Muscle layer of duodenum (tissue), 2 donors: ENCODE results near the gene REEP1.

ENCODE experiments used
- H3K27ac ChIP-seq: one replicate; pipeline ENCODE4 v1.7.0; 2013; ENCODE audit warnings: mild to moderate bottlenecking, low read length
- H3K27me3 ChIP-seq: one replicate; pipeline ENCODE4 v1.7.0; 2013; ENCODE audit warnings: low read depth, mild to moderate bottlenecking, control low read depth, low read length
- H3K36me3 ChIP-seq, 2 donors: one replicate each; pipeline ENCODE4 v1.7.0; 2013; ENCODE audit warnings: low read length in 2 of 2, control low read depth in 1 of 2, mild to moderate bottlenecking in 1 of 2; ENCODE audit not compliant: insufficient read depth in 2 of 2, control insufficient read depth in 1 of 2
- H3K4me1 ChIP-seq, 2 donors: one replicate each; pipeline ENCODE4 v1.7.0; 2013; ENCODE audit warnings: low read length in 2 of 2, mild to moderate bottlenecking in 2 of 2, control low read depth in 1 of 2, moderate library complexity in 1 of 2; ENCODE audit not compliant: insufficient read depth in 2 of 2, control insufficient read depth in 1 of 2
- H3K4me3 ChIP-seq, 2 donors: one replicate each; pipeline ENCODE4 v1.7.0; 2013; ENCODE audit warnings: low read length in 2 of 2, low read depth in 1 of 2, mild to moderate bottlenecking in 1 of 2
- H3K9me3 ChIP-seq, 2 donors: one replicate each; pipeline ENCODE4 v1.7.0; 2013; ENCODE audit warnings: low read length in 2 of 2, control low read depth in 1 of 2, mild to moderate bottlenecking in 1 of 2; ENCODE audit not compliant: control insufficient read depth in 1 of 2
- donor health status: healthy.

Gene REEP1

GRCh38 chr2:86337244-86337835 lies at the start of gene REEP1:
Gene REEP1, minus strand, starts transcription at chr2:86337626. Its CDS starts 116 bp downstream, at chr2:86337510.
- Histone ChIP-seq H3K4me1 (peaks cover 8% of the 10 kb centered on the region in 2 donors), H3K27ac (no peak within 1 kb of the TSS), H3K27me3 (peaks cover 17% of the 10 kb centered on the region), H3K9me3 (no peaks in the 10 kb centered on the region), H3K36me3 (no peaks in the 10 kb centered on the region), H3K4me3 (peak within 1 kb of the TSS; percentile 56 to 74)

- Histone ChIP-seq H3K9me3 (no peaks in the 10 kb centered on the region), H3K27ac (no peak overlapping the region), H3K4me3 (no peak overlapping the region)
Measured at GRCh38 chr2:86383844-86384243, 46.4 kb upstream of the REEP1 start.

GRCh38 chr2:86382698-86383097 lies 45.3 kb upstream of the REEP1 start:
- Histone ChIP-seq H3K27ac (no peak overlapping the region), H3K9me3 (no peaks in the 10 kb centered on the region), H3K36me3 (no peaks in the 10 kb centered on the region), H3K4me3 (no peak overlapping the region), H3K27me3 (no peaks in the 10 kb centered on the region), H3K4me1 (no peaks in the 10 kb centered on the region)

More at GRCh38 chr2:86383844-86384243, 46.4 kb upstream of the REEP1 start:
- Histone ChIP-seq H3K27me3 (no peaks in the 10 kb centered on the region), H3K4me1 (no peaks in the 10 kb centered on the region), H3K36me3 (no peaks in the 10 kb centered on the region)

GRCh38 chr2:86382108-86382507 lies 44.7 kb upstream of the REEP1 start:
- H3K27ac ChIP-seq, result no peak overlapping the region
- no peak overlapping the region for H3K4me3 ChIP-seq
- H3K36me3 ChIP-seq, result no peaks in the 10 kb centered on the region
- no peaks in the 10 kb centered on the region for H3K4me1 ChIP-seq
- no peaks in the 10 kb centered on the region for H3K9me3 ChIP-seq
- no peaks in the 10 kb centered on the region for H3K27me3 ChIP-seq

GRCh38 chr2:86378469-86378868 lies 41.0 kb upstream of the REEP1 start:
- H3K36me3 ChIP-seq, result no peaks in the 10 kb centered on the region
- H3K4me1 ChIP-seq, result no peaks in the 10 kb centered on the region
- no peak overlapping the region for H3K27ac ChIP-seq
- no peaks in the 10 kb centered on the region for H3K27me3 ChIP-seq
- H3K9me3 ChIP-seq, result no peaks in the 10 kb centered on the region
- no peak overlapping the region for H3K4me3 ChIP-seq

- Histone ChIP-seq H3K27ac (no peak overlapping the region), H3K27me3 (no peaks in the 10 kb centered on the region), H3K4me3 (no peak overlapping the region), H3K4me1 (peaks cover 3 to 5% of the 10 kb centered on the region in 2 donors), H3K36me3 (no peaks in the 10 kb centered on the region), H3K9me3 (no peaks in the 10 kb centered on the region)
Measured at GRCh38 chr2:86375623-86376022, 38.2 kb upstream of the REEP1 start.

- Histone ChIP-seq H3K9me3 (no peaks in the 10 kb centered on the region), H3K27ac (no peak overlapping the region), H3K27me3 (no peaks in the 10 kb centered on the region), H3K36me3 (no peaks in the 10 kb centered on the region), H3K4me1 (peaks cover 8% of the 10 kb centered on the region in 2 donors), H3K4me3 (no peak overlapping the region)
Measured at GRCh38 chr2:86372641-86373502, 35.4 kb upstream of the REEP1 start.

GRCh38 chr2:86372133-86372532 lies 34.7 kb upstream of the REEP1 start:
- Histone ChIP-seq H3K4me3 (no peak overlapping the region), H3K9me3 (no peaks in the 10 kb centered on the region), H3K36me3 (no peaks in the 10 kb centered on the region), H3K27ac (no peak overlapping the region), H3K4me1 (peaks cover 8% of the 10 kb centered on the region in 2 donors), H3K27me3 (no peaks in the 10 kb centered on the region)

- Histone ChIP-seq H3K4me3 (no peak overlapping the region), H3K27me3 (no peaks in the 10 kb centered on the region), H3K36me3 (no peaks in the 10 kb centered on the region), H3K4me1 (peaks cover 8% of the 10 kb centered on the region in 2 donors), H3K27ac (no peak overlapping the region), H3K9me3 (no peaks in the 10 kb centered on the region)
Measured at GRCh38 chr2:86371527-86371926, 34.1 kb upstream of the REEP1 start.

GRCh38 chr2:86370579-86370978 lies 33.2 kb upstream of the REEP1 start:
- H3K27me3 ChIP-seq, result no peaks in the 10 kb centered on the region
- H3K9me3 ChIP-seq, result no peaks in the 10 kb centered on the region
- H3K36me3 ChIP-seq, result no peaks in the 10 kb centered on the region
- H3K4me1 ChIP-seq, result peaks cover 8% of the 10 kb centered on the region in 2 donors
- H3K4me3 ChIP-seq, result no peak overlapping the region
- H3K27ac ChIP-seq, result no peak overlapping the region

GRCh38 chr2:86368161-86368824 lies 30.9 kb upstream of the REEP1 start:
- Histone ChIP-seq H3K27me3 (no peaks in the 10 kb centered on the region), H3K27ac (no peak overlapping the region), H3K9me3 (no peaks in the 10 kb centered on the region), H3K4me1 (peaks cover 8% of the 10 kb centered on the region in 2 donors), H3K36me3 (no peaks in the 10 kb centered on the region), H3K4me3 (peak overlapping the region; percentile 32 to 37)
